GM19438 (cell line): ENCODE data around the gene CCDC178.
"Not testable (repeated sequence)": the region's sequence is repeated elsewhere in the genome, so short reads cannot be mapped to it uniquely, and the experiment has no call there.

ENCODE experiments used
- ATAC-seq: cut with Tn5 transposase; IDR thresholded peaks from one replicate; pipeline ENCODE4 v1.9.1; 2021; ENCODE audit warnings: low read depth; ENCODE audit not compliant: unreplicated experiment

Gene CCDC178

GRCh38 chr18:33239298-33239697 is 201.2 kb downstream of the CCDC178 start:
- no peak for ATAC-seq

GRCh38 chr18:33232318-33232626 is 208.2 kb downstream of the CCDC178 start:
- no peak for ATAC-seq

GRCh38 chr18:33231474-33232317 is 208.8 kb downstream of the CCDC178 start:
- peak; percentile 93 for ATAC-seq

- ATAC-seq, result no peak
Measured at GRCh38 chr18:33212363-33212762, 228.2 kb downstream of the CCDC178 start.

- ATAC-seq, result no peak
Measured at GRCh38 chr18:33210575-33211189, 229.8 kb downstream of the CCDC178 start.

GRCh38 chr18:33205777-33206176 is 234.7 kb downstream of the CCDC178 start:
- ATAC-seq, result no peak

GRCh38 chr18:33201509-33201926 is 239.0 kb downstream of the CCDC178 start:
- ATAC-seq, result no peak

GRCh38 chr18:33195795-33196194 is 244.7 kb downstream of the CCDC178 start:
- ATAC-seq, result no peak

GRCh38 chr18:33194793-33195192 is 245.7 kb downstream of the CCDC178 start:
- no peak for ATAC-seq

GRCh38 chr18:33184958-33185357 is 255.6 kb downstream of the CCDC178 start:
- ATAC-seq, result no peak

- no peak for ATAC-seq
Measured at GRCh38 chr18:33184175-33184574, 256.3 kb downstream of the CCDC178 start.

- no peak for ATAC-seq
Measured at GRCh38 chr18:33183136-33183535, 257.4 kb downstream of the CCDC178 start.

GRCh38 chr18:33181016-33181415 is 259.5 kb downstream of the CCDC178 start:
- ATAC-seq, result no peak

GRCh38 chr18:33169218-33169617 is 271.3 kb downstream of the CCDC178 start:
- no peak for ATAC-seq

- not testable (repeated sequence) for ATAC-seq
Measured at GRCh38 chr18:33164121-33164520, 276.4 kb downstream of the CCDC178 start.

- no peak for ATAC-seq
Measured at GRCh38 chr18:33161131-33161530, 279.4 kb downstream of the CCDC178 start.

- ATAC-seq, result no peak
Measured at GRCh38 chr18:33159151-33159550, 281.4 kb downstream of the CCDC178 start.

GRCh38 chr18:33157893-33158292 is 282.6 kb downstream of the CCDC178 start:
- ATAC-seq, result no peak

GRCh38 chr18:33156906-33157470 is 283.5 kb downstream of the CCDC178 start:
- no peak for ATAC-seq

- ATAC-seq, result no peak
Measured at GRCh38 chr18:33154049-33154448, 286.5 kb downstream of the CCDC178 start.

GRCh38 chr18:33152376-33152775 is 288.1 kb downstream of the CCDC178 start:
- ATAC-seq, result no peak

- not testable (repeated sequence) for ATAC-seq
Measured at GRCh38 chr18:33147811-33148210, 292.7 kb downstream of the CCDC178 start.
